Lower lobe of right lung (tissue), 2 donors: Measurements from ENCODE around the gene KCNT1. TPM values are rescaled to one million over a fixed set of nuclear protein-coding genes. Genes with fewer than 3 reads are reported as not detected.

ENCODE experiments used
- ATAC-seq, 2 donors: fragments of 200-7000 bp; cut with Tn5 transposase; one replicate each; pipeline ENCODE4 v1.9.1; 2020 to 2022; ENCODE audit warnings: mild to moderate bottlenecking in 2 of 2, moderate library complexity in 2 of 2
- DNase-seq: peaks from one replicate; pipeline ENCODE4 v3.0.0-alpha.2; 2020
- H3K27ac ChIP-seq: fragments of 200-600 bp; one replicate; pipeline ENCODE4 v1.8.0; 2022
- H3K27me3 ChIP-seq: fragments of 200-600 bp; one replicate; pipeline ENCODE4 v1.8.0; 2022; ENCODE audit warnings: low read depth
- H3K36me3 ChIP-seq: fragments of 200-600 bp; one replicate; pipeline ENCODE4 v1.8.0; 2022; ENCODE audit warnings: mild to moderate bottlenecking
- H3K4me1 ChIP-seq: fragments of 200-600 bp; one replicate; pipeline ENCODE4 v1.8.0; 2022
- H3K4me3 ChIP-seq: fragments of 200-600 bp; one replicate; pipeline ENCODE4 v1.8.0; 2022; ENCODE audit warnings: mild to moderate bottlenecking
- H3K9me3 ChIP-seq: fragments of 200-600 bp; one replicate; pipeline ENCODE4 v1.8.0; 2022
- intact Hi-C: fragments of 100-400 bp; cut with DNase I; formaldehyde crosslinking; loops from one replicate; pipeline ENCODE4 v1.11.0; 2022
- total RNA-seq: library from RNA; stranded (reverse); fragmentation: NEBNext Ultra II Directional; extraction: Animal tissue kit (Norgen Biotek cat#: 25700); gene quantifications from one replicate; pipeline ENCODE4 v1.2.1, GENCODE V29; 2021
- TF ChIP-seq, protein P1 (sequence below): fragments of 200-600 bp; IDR thresholded peaks from one replicate; pipeline ENCODE4 v1.8.0; 2022; ENCODE audit warnings: antibody characterized with exemption, mild to moderate bottlenecking
- donor health status: DM: no; HTN: yes; CAD: no; lungs with severe emphysema.

Gene KCNT1
- total RNA-seq, 1 donor from 2014 or later, result 0.35 TPM

DNA sequence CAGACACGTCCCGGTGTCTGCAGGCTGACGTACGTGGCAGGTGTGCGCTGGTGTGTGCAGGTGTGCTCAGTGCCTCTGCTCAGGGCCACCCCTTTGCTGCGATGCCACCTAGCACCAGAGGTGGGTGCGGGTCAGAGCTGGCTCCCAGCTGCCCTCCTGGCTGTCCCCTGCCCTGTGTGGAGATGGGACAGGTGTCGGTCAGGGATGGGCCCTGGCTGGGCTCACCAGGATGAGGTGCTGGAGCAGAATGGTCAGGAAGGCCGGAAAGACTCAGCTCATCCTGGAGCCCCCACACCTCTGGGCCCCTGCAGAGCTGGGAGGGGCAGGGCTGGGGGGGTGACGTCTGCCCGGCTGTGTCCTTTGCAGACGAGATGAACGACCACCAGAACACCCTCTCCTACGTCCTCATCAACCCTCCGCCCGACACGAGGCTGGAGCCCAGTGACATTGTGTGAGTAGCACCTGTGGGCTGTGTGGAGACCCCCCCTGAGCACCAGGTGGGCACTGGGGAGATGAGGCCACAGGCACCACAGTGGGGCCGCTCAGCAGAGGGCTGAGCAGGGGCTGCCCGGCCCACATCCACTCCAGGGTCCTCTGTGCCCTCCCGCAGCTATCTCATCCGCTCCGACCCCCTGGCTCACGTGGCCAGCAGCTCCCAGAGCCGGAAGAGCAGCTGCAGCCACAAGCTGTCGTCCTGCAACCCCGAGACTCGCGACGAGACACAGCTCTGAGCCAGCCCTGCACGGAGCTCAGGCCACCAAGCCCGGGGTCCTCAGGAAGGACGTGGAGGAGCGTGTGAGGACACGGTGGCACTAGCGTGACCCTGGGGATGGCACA, 89.7 kb downstream of the KCNT1 start:
- no peak overlapping the region for H3K4me3 ChIP-seq
- H3K27ac ChIP-seq, result no peak overlapping the region
- intact Hi-C loops, result no loop called here
- TF ChIP-seq, protein P1, sequence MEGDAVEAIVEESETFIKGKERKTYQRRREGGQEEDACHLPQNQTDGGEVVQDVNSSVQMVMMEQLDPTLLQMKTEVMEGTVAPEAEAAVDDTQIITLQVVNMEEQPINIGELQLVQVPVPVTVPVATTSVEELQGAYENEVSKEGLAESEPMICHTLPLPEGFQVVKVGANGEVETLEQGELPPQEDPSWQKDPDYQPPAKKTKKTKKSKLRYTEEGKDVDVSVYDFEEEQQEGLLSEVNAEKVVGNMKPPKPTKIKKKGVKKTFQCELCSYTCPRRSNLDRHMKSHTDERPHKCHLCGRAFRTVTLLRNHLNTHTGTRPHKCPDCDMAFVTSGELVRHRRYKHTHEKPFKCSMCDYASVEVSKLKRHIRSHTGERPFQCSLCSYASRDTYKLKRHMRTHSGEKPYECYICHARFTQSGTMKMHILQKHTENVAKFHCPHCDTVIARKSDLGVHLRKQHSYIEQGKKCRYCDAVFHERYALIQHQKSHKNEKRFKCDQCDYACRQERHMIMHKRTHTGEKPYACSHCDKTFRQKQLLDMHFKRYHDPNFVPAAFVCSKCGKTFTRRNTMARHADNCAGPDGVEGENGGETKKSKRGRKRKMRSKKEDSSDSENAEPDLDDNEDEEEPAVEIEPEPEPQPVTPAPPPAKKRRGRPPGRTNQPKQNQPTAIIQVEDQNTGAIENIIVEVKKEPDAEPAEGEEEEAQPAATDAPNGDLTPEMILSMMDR, result no peak
- no peaks in the 10 kb centered on the region for H3K36me3 ChIP-seq
- DNase-seq (no peak), ATAC-seq (no peak)
- H3K4me1 ChIP-seq, result no peaks in the 10 kb centered on the region
- no peaks in the 10 kb centered on the region for H3K9me3 ChIP-seq
- no peaks in the 10 kb centered on the region for H3K27me3 ChIP-seq

GRCh38 chr9:135792268-135793128, 90.5 kb downstream of the KCNT1 start:
- Histone ChIP-seq H3K4me3 (no peak overlapping the region), H3K27me3 (no peaks in the 10 kb centered on the region), H3K9me3 (no peaks in the 10 kb centered on the region), H3K27ac (no peak overlapping the region), H3K4me1 (no peaks in the 10 kb centered on the region), H3K36me3 (no peaks in the 10 kb centered on the region)
- DNase-seq (no peak), ATAC-seq (no peak)
- intact Hi-C loops, result no loop called here
- TF ChIP-seq, protein P1, result no peak

- Histone ChIP-seq H3K4me1 (no peaks in the 10 kb centered on the region), H3K4me3 (no peak overlapping the region), H3K9me3 (no peaks in the 10 kb centered on the region), H3K36me3 (no peaks in the 10 kb centered on the region), H3K27me3 (no peaks in the 10 kb centered on the region), H3K27ac (no peak overlapping the region)
- ATAC-seq (no peak), DNase-seq (no peak)
- intact Hi-C loops, result no loop called here
- TF ChIP-seq, protein P1, result no peak
Measured at GRCh38 chr9:135793221-135794056, 91.5 kb downstream of the KCNT1 start.

DNA sequence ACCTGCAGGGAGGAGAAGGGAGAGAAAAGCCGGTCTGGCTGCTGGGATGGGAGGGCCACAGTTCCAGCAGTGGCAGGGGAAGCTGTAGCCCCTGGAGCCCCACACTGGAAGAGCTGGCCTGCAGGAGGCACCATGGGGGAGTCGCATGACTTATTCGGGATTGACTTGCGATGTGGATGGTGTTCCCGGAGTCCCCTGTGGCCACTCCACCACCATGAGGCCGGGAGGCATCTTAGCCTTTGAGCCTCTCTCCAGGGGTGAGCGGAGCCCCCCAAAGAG, 92.0 kb downstream of the KCNT1 start:
- intact Hi-C loops, result no loop called here
- Histone ChIP-seq H3K27ac (no peak overlapping the region), H3K36me3 (no peaks in the 10 kb centered on the region), H3K9me3 (no peaks in the 10 kb centered on the region), H3K4me1 (no peaks in the 10 kb centered on the region), H3K4me3 (no peak overlapping the region), H3K27me3 (no peaks in the 10 kb centered on the region)
- no peak for DNase-seq
- ATAC-seq, result no peak
- TF ChIP-seq, protein P1, result no peak

GRCh38 chr9:135794361-135794885, 92.4 kb downstream of the KCNT1 start:
- no peak for ATAC-seq
- no peaks in the 10 kb centered on the region for H3K27me3 ChIP-seq
- H3K27ac ChIP-seq, result no peak overlapping the region
- intact Hi-C loops, result no loop called here
- TF ChIP-seq, protein P1, result no peak
- H3K36me3 ChIP-seq, result no peaks in the 10 kb centered on the region
- no peak overlapping the region for H3K4me3 ChIP-seq
- H3K9me3 ChIP-seq, result no peaks in the 10 kb centered on the region
- DNase-seq, result no peak
- H3K4me1 ChIP-seq, result no peaks in the 10 kb centered on the region
